ENCODE results near the gene MICOS13.

DNA sequence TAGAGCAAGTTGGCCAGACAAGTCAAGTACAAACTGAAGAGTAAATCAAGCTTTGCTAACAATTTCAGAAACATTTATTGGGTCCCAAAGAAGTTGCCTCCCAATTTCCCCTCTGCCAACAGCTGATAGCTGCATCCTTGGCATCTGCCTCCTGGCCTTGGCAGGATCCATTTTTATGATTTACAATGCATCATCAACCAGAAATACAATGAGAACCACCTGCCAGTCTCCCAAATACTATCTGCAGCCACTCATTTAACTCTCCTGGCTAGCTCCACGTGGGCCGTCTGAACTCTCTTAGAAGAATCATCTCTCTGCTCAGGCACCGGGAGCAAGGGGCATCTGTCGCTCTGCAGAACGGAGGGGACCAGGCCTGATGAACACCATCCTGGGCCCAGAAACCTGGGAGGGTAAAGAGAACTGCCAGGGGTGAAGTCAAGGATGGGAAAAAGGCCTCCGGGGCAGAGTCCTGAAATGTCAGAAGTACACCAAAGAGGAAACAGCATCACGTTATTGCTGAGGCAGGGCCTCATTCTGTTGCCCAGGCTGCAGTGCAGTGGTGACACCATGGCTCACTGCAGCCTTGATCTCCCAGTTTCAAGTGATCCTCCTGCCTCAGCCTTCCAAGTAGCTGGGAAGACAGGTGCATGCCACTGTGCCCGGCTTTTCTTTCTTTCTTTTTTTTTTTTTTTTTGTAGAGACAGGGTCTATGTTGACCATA is 37.1 kb upstream of the MICOS13 start:
- TF ChIP-seq, protein P1, sequence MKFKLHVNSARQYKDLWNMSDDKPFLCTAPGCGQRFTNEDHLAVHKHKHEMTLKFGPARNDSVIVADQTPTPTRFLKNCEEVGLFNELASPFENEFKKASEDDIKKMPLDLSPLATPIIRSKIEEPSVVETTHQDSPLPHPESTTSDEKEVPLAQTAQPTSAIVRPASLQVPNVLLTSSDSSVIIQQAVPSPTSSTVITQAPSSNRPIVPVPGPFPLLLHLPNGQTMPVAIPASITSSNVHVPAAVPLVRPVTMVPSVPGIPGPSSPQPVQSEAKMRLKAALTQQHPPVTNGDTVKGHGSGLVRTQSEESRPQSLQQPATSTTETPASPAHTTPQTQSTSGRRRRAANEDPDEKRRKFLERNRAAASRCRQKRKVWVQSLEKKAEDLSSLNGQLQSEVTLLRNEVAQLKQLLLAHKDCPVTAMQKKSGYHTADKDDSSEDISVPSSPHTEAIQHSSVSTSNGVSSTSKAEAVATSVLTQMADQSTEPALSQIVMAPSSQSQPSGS (CRISPR knock-in tag; IDR thresholded peaks at IDR 0.05; ENCODE audit: borderline replicate concordance, low read depth): no peak
- TF ChIP-seq, protein P2, sequence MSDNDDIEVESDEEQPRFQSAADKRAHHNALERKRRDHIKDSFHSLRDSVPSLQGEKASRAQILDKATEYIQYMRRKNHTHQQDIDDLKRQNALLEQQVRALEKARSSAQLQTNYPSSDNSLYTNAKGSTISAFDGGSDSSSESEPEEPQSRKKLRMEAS (CRISPR knock-in tag; IDR thresholded peaks at IDR 0.05): no peak
- TF ChIP-seq, protein P3, sequence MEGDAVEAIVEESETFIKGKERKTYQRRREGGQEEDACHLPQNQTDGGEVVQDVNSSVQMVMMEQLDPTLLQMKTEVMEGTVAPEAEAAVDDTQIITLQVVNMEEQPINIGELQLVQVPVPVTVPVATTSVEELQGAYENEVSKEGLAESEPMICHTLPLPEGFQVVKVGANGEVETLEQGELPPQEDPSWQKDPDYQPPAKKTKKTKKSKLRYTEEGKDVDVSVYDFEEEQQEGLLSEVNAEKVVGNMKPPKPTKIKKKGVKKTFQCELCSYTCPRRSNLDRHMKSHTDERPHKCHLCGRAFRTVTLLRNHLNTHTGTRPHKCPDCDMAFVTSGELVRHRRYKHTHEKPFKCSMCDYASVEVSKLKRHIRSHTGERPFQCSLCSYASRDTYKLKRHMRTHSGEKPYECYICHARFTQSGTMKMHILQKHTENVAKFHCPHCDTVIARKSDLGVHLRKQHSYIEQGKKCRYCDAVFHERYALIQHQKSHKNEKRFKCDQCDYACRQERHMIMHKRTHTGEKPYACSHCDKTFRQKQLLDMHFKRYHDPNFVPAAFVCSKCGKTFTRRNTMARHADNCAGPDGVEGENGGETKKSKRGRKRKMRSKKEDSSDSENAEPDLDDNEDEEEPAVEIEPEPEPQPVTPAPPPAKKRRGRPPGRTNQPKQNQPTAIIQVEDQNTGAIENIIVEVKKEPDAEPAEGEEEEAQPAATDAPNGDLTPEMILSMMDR (IDR thresholded peaks at IDR 0.05): no peak
- no peak for TF ChIP-seq ETV6 (CRISPR knock-in tag; IDR thresholded peaks at IDR 0.05)
- TF ChIP-seq NR1H2 (CRISPR knock-in tag; IDR thresholded peaks at IDR 0.05): no peak
- no peak for TF ChIP-seq TCF7 (CRISPR knock-in tag; IDR thresholded peaks at IDR 0.05; ENCODE audit: low read depth)
- no peak for TF ChIP-seq SMAD3 (CRISPR knock-in tag; IDR thresholded peaks at IDR 0.05; ENCODE audit: borderline replicate concordance)
- TF ChIP-seq, protein P4, sequence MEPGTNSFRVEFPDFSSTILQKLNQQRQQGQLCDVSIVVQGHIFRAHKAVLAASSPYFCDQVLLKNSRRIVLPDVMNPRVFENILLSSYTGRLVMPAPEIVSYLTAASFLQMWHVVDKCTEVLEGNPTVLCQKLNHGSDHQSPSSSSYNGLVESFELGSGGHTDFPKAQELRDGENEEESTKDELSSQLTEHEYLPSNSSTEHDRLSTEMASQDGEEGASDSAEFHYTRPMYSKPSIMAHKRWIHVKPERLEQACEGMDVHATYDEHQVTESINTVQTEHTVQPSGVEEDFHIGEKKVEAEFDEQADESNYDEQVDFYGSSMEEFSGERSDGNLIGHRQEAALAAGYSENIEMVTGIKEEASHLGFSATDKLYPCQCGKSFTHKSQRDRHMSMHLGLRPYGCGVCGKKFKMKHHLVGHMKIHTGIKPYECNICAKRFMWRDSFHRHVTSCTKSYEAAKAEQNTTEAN (CRISPR knock-in tag; IDR thresholded peaks at IDR 0.05): no peak
- TF ChIP-seq JUN (CRISPR knock-in tag; IDR thresholded peaks at IDR 0.05): no peak
- no peak for TF ChIP-seq RELA (CRISPR knock-in tag; IDR thresholded peaks at IDR 0.05; ENCODE audit: borderline replicate concordance)
- TF ChIP-seq ZNF138 (CRISPR knock-in tag; conservative IDR thresholded peaks at IDR 0.05): no peak
- no peak for TF ChIP-seq TP53 (CRISPR knock-in tag; IDR thresholded peaks at IDR 0.05)
- no peak for TF ChIP-seq ESRRA (CRISPR knock-in tag; IDR thresholded peaks at IDR 0.05; ENCODE audit: borderline replicate concordance)
